ENCODE results near the gene SDHC. TPM values are rescaled to one million over a fixed set of nuclear protein-coding genes. Genes with fewer than 3 reads are reported as not detected.
A peak's percentile ranks its signal among the peaks of the same experiment; 100 is the strongest.

SDHC gene, protein sequence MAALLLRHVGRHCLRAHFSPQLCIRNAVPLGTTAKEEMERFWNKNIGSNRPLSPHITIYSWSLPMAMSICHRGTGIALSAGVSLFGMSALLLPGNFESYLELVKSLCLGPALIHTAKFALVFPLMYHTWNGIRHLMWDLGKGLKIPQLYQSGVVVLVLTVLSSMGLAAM
- 100 to 1,000 TPM; 194 to 244 (median 244) TPM for total RNA-seq
- long read RNA-seq, donor 1, full-length matches to known transcripts: 13 of 18 reads
- long read RNA-seq, donor 1, partial matches to known transcripts: 1 of 18 reads
- long read RNA-seq, donor 1, other reads (novel, unspliced or antisense): 4 of 18 reads
- long read RNA-seq, donor 2, full-length matches to known transcripts: 19 of 20 reads
- long read RNA-seq, donor 2, partial matches to known transcripts: 0 of 20 reads
- long read RNA-seq, donor 2, other reads (novel, unspliced or antisense): 1 of 20 reads

DNA sequence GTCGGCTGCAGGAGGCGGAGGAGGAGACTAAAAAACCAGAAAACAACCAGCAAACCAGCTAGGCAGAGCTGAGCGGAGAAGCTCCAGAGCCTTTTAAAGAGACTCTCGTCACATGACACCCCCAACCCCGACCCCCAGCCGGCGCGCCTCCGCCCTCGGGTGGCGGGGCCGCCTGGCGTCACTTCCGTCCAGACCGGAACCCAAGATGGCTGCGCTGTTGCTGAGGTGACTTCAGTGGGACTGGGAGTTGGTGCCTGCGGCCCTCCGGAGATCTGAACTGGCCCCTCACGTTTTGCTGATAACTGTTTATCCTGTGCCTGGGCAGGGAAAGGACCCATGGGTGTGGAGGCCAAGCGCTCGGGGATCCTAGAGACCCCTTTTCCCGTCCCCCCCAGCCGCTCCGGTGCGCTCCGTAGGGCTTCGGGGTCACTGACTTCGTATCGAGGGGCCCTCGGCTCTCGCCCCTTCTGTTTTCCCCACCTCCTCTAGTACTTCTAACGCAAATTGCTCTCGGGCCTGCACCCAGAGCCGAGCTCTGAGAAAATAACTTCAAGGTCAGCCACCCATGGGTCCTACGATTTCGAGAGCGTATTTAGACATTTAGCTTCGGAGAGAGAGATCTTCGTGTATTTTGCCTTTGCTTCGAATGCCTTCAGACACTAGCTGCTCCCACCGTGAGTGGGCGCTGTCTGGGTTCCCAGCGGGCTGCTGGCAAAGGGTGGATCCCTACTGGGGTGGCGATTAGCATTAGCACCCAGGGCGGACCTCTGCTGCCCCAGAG, at the start of gene SDHC:
SDHC (plus strand) TSS at position 181 of the 781 bp plus-strand sequence; CDS start at position 206, 25 bp downstream.
- DNase-seq (peak; percentile 90 to 92 (median 91)), ATAC-seq (peak; percentile 99)
- TF ChIP-seq, protein P1, sequence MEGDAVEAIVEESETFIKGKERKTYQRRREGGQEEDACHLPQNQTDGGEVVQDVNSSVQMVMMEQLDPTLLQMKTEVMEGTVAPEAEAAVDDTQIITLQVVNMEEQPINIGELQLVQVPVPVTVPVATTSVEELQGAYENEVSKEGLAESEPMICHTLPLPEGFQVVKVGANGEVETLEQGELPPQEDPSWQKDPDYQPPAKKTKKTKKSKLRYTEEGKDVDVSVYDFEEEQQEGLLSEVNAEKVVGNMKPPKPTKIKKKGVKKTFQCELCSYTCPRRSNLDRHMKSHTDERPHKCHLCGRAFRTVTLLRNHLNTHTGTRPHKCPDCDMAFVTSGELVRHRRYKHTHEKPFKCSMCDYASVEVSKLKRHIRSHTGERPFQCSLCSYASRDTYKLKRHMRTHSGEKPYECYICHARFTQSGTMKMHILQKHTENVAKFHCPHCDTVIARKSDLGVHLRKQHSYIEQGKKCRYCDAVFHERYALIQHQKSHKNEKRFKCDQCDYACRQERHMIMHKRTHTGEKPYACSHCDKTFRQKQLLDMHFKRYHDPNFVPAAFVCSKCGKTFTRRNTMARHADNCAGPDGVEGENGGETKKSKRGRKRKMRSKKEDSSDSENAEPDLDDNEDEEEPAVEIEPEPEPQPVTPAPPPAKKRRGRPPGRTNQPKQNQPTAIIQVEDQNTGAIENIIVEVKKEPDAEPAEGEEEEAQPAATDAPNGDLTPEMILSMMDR (IDR thresholded peaks at IDR 0.05): no peak
- intact Hi-C loops (cut with DNase I, micrococcal nuclease): no loop called here
- peak within 1 kb of the TSS; percentile 72 for H3K4me3 ChIP-seq
- H3K36me3 ChIP-seq (ENCODE audit: low read depth): no peaks in the 10 kb centered on the region
- H3K4me1 ChIP-seq (ENCODE audit: low read depth): peaks cover 9% of the 10 kb centered on the region
- no peaks in the 10 kb centered on the region for H3K9me3 ChIP-seq

DNA sequence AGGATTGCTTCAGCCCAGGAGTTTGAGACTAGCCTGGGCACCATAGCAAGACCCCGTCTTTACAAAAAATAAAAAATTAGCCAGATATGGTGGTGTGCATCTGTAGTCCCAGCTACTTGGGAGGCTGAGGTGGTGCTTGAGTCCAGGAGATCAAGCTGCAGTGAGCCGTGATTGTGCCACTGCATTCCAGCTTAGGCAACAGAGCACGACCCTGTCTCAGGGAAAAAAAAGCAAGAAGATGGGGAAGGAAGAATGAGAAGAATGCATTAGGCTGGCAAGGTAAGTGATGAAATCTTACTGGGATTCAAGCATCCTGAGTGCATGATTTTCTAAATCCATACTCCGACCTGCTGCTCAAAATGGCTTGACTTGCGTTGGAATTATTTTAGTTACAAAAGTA, 48.9 kb upstream of the SDHC start:
- Histone ChIP-seq H3K4me1 (ENCODE audit: low read depth) (no peaks in the 10 kb centered on the region), H3K9me3 (no peaks in the 10 kb centered on the region), H3K36me3 (ENCODE audit: low read depth) (no peaks in the 10 kb centered on the region), H3K4me3 (no peak overlapping the region)
- intact Hi-C loops (cut with DNase I, micrococcal nuclease): no loop called here
- DNase-seq: no peak
- ATAC-seq: no peak
- TF ChIP-seq, protein P1 (IDR thresholded peaks at IDR 0.05): no peak

DNA sequence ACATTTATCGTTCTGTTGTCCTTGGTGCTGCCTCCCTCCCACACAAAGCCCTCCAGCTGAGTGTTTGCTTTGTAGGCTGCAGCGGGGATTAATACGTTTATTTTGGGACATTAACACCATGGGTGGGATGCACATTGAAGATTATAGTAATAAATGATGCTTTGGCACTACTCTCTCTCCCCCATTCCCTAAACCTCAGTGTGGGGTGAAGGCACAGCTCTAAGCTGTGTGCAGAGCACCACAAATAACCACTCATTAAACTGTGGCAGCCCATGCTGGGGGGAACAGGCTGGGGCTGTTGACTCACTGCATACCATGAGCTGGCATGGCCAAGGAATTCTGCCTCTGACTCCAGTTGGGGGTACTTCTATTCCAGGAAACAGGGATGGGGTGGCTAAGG, 48.0 kb upstream of the SDHC start:
- no peak for ATAC-seq
- TF ChIP-seq, protein P1 (IDR thresholded peaks at IDR 0.05): no peak

DNA sequence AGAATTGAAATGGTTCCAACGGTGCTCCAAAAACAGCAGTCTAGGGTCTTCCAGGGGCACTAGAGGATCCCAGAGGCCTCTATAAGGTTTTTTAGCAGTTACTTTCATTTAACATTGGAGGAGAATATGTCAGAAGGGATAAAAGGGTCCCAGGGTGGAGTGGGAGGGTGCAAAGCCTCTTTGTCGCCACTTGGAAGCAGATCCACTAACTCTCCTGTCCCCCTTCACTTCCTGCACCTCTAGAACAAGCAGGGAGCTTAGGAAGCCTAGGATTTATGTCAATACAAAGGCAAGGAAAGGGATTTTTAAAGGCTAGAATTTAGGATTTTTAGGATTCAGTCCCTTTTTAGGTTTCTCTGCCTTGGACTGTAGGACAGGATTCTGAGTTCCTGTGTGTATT, 47.3 kb upstream of the SDHC start:
- TF ChIP-seq, protein P1 (IDR thresholded peaks at IDR 0.05): no peak
- no peak for ATAC-seq
- no peak for DNase-seq
- intact Hi-C loops (cut with DNase I, micrococcal nuclease): no loop called here
- Histone ChIP-seq H3K36me3 (ENCODE audit: low read depth) (no peaks in the 10 kb centered on the region), H3K4me3 (no peak overlapping the region), H3K4me1 (ENCODE audit: low read depth) (no peaks in the 10 kb centered on the region), H3K9me3 (no peaks in the 10 kb centered on the region)

More for the DNA sequence above, 48.0 kb upstream of the SDHC start:
- intact Hi-C loops (cut with DNase I, micrococcal nuclease): no loop called here
- Histone ChIP-seq H3K4me3 (no peak overlapping the region), H3K9me3 (no peaks in the 10 kb centered on the region), H3K4me1 (ENCODE audit: low read depth) (no peaks in the 10 kb centered on the region), H3K36me3 (ENCODE audit: low read depth) (no peaks in the 10 kb centered on the region)
- DNase-seq: no peak

DNA sequence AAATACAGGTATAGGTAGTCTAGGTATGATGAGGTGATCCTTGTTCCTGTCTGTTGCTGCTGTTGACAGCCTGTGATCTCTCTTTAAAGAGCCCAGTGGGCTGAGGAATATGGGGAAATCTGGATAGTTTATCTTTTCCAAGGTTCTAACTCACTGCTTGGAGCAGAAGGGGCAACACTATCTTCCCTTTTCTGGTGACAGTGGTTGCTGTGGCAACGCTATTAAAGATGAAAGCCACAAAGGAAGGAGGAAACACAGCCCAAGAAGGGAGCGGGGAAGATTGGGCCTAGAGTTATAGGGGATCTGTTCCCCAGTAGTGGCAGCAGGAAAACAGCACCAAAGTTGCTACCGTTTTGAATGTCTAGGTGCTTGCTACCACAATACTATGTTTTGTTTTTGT, 46.9 kb upstream of the SDHC start:
- DNase-seq: peak in 1 of 3 donors; percentile 10
- intact Hi-C loops (cut with DNase I, micrococcal nuclease): no loop called here
- H3K4me3 ChIP-seq: no peak overlapping the region
- H3K9me3 ChIP-seq: no peaks in the 10 kb centered on the region
- H3K4me1 ChIP-seq (ENCODE audit: low read depth): no peaks in the 10 kb centered on the region
- TF ChIP-seq, protein P1 (IDR thresholded peaks at IDR 0.05): no peak
- no peaks in the 10 kb centered on the region for H3K36me3 ChIP-seq (ENCODE audit: low read depth)
- no peak for ATAC-seq
